Measurements from ENCODE around the gene SRR.

- TF ChIP-seq EZH2 (IDR thresholded peaks at IDR 0.05; ENCODE audit: borderline replicate concordance, low read depth, low read length, severe bottlenecking) (no peak), CTCF (IDR thresholded peaks at IDR 0.05; ENCODE audit: extremely low read depth in 1 of 2, insufficient read depth in 1 of 2, low read depth in 1 of 2, low read length in 2 of 2) (no peak), POLR2A (IDR thresholded peaks at IDR 0.05; ENCODE audit: low read depth, low read length) (no peak), GATA2 (IDR thresholded peaks at IDR 0.05; ENCODE audit: insufficient read depth, insufficient read length, low read depth, low read length) (no peak)
These were observed 11.7 kb upstream of the SRR start for GRCh38 chr17:2292100-2292499.

Data from endothelial cell of umbilical vein (primary cell).